Esophagus squamous epithelium (tissue), 5 donors: ENCODE measurements around the gene WNK2. TPM values are rescaled to one million over a fixed set of nuclear protein-coding genes. Genes with fewer than 3 reads are reported as not detected.

Experiments used
- DNase-seq: peaks from one replicate; lab custom pipeline; 2025; lab: John Stamatoyannopoulos, UW
- H3K27ac ChIP-seq, 4 donors: fragments of 200-600 bp; sonication (generic); one replicate each; pipeline ENCODE4 v1.5.1; 2016 to 2019; ENCODE audit warnings: mild to moderate bottlenecking in 1 of 4
- H3K27me3 ChIP-seq, 4 donors: fragments of 200-600 bp; sonication (generic); 1 replicate in 3 of 4; 2 replicates in 1 of 4; pipeline versions ENCODE4 v1.5.1 to v1.6.0; 2017 to 2021; ENCODE audit warnings: antibody characterized with exemption in 1 of 4
- H3K36me3 ChIP-seq, 3 donors: fragments of 200-600 bp; sonication (generic); one replicate each; pipeline ENCODE4 v1.5.1; 2016 to 2019
- H3K4me1 ChIP-seq, 3 donors: fragments of 200-600 bp; sonication (generic); one replicate each; pipeline ENCODE4 v1.5.1; 2017 to 2019
- H3K4me3 ChIP-seq, 4 donors: fragments of 200-600 bp; sonication (generic); 1 replicate in 3 of 4; 2 replicates in 1 of 4; pipeline ENCODE4 v1.5.1; 2016 to 2019; ENCODE audit warnings: mild to moderate bottlenecking in 2 of 4, moderate library complexity in 1 of 4
- H3K9me3 ChIP-seq, 3 donors: fragments of 200-600 bp; sonication (generic); one replicate each; pipeline ENCODE4 v1.5.1; 2016 to 2019
- POLR2A ChIP-seq, 4 donors: fragments of 450-650 bp; IDR thresholded peaks; one replicate each; pipeline ENCODE4 v1.6.1; 2017; ENCODE audit warnings: antibody characterized with exemption in 4 of 4, mild to moderate bottlenecking in 4 of 4, moderate library complexity in 3 of 4
- WGBS, 2 donors: methylation state at CpG; one replicate each; pipeline ENCODE4 v1.1.5; 2018; 5-methylcytosine and 5-hydroxymethylcytosine counted together
- intact Hi-C: fragments of 100-400 bp; cut with DNase I; formaldehyde crosslinking; loops from one replicate; pipeline ENCODE4 v1.15.0; 2022
- total RNA-seq, 4 donors: library from RNA; depleted of rRNA; stranded (reverse); fragments of >200 nt; gene quantifications; one replicate each; pipeline ENCODE4 v1.1.0, GENCODE V29; 2016
- TF ChIP-seq, protein P1 (sequence below), 6 experiments: fragments of 450-650 bp in 4 of 6; fragments of 200-600 bp in 2 of 6; sonication (generic) in 2 of 6; IDR thresholded peaks; one replicate each; pipeline ENCODE4 v1.5.1; 2016 to 2019; ENCODE audit warnings: antibody characterized with exemption in 6 of 6, mild to moderate bottlenecking in 4 of 6, moderate library complexity in 4 of 6
- donor health status: DM: yes; HTN: yes; CAD: no.

Gene WNK2
- total RNA-seq, 4 donors from 2014 or later = 0.40 to 8.8 (median 5.2) TPM

GRCh38 chr9:93288891-93289883, 105.2 kb downstream of the WNK2 start:
- intact Hi-C loops = no loop called here
- no peaks in the 10 kb centered on the region for H3K9me3 ChIP-seq
- no peak for TF ChIP-seq POLR2A (IDR thresholded peaks at IDR 0.05)
- 57 to 68% methylated on average over 1 to 5 of the region's 32 CpGs for WGBS, 2 donors
- no peaks in the 10 kb centered on the region for H3K4me1 ChIP-seq
- no peak overlapping the region for H3K27ac ChIP-seq
- peaks cover 0 to 28% (median 0%) of the 10 kb centered on the region in 4 donors for H3K27me3 ChIP-seq
- H3K4me3 ChIP-seq = no peak overlapping the region
- DNase-seq = no peak
- H3K36me3 ChIP-seq = no peaks in the 10 kb centered on the region

DNA sequence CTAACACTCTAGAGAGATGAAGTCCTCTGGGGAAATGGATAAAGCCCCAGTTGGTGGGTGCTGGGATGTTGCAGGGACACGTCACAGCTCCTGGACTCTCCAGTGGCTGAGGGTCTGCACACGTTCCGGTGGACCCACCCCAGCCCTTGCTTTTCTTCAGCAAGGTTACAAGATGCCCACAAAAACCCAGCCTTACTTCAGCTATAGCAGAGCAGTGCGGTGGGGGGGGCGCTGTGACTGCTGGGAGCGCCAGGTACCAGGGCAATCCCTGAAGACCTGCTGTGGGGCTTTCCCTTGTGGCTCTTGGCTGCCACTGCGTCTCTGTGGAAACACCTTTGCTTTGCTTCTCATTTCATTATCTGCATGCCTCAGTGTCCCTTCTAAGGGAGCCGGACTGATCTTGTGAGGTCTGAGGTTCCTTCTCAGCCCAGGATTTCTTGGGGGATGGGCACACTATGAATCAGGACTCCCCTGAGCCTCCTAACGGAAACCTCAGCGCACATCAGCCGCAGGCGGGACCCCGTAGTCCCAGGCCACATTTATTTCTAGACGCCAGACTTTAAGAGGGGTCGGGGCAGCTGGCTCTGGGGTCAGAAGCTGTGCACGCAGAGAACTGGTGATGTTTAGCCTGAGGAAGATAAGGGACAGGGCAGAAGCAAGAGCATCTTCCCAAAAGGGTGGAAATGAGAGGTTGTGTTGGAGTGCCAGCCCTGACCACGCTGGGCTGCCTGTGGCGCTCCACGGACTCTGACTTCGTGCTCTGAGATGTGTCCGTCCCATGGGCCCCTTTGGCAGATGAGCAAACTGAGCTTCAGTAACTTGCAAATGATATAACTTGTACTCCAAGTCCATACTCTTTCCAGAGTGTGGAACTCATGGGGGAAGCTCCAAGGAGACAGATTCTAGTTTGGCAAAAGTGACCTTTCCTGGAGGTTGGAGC, 106.8 kb downstream of the WNK2 start:
- Histone ChIP-seq H3K9me3 (no peaks in the 10 kb centered on the region), H3K27ac (no peak overlapping the region), H3K27me3 (peaks cover 0 to 39% (median 0%) of the 10 kb centered on the region in 4 donors), H3K4me3 (no peak overlapping the region), H3K36me3 (no peaks in the 10 kb centered on the region), H3K4me1 (no peaks in the 10 kb centered on the region)
- DNase-seq = no peak
- intact Hi-C loops = no loop called here
- TF ChIP-seq, protein P1, sequence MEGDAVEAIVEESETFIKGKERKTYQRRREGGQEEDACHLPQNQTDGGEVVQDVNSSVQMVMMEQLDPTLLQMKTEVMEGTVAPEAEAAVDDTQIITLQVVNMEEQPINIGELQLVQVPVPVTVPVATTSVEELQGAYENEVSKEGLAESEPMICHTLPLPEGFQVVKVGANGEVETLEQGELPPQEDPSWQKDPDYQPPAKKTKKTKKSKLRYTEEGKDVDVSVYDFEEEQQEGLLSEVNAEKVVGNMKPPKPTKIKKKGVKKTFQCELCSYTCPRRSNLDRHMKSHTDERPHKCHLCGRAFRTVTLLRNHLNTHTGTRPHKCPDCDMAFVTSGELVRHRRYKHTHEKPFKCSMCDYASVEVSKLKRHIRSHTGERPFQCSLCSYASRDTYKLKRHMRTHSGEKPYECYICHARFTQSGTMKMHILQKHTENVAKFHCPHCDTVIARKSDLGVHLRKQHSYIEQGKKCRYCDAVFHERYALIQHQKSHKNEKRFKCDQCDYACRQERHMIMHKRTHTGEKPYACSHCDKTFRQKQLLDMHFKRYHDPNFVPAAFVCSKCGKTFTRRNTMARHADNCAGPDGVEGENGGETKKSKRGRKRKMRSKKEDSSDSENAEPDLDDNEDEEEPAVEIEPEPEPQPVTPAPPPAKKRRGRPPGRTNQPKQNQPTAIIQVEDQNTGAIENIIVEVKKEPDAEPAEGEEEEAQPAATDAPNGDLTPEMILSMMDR (IDR thresholded peaks at IDR 0.05) = no peak
- no peak for TF ChIP-seq POLR2A (IDR thresholded peaks at IDR 0.05)
- 63 to 85% methylated on average over 15 to 19 of the region's 21 CpGs for WGBS, 2 donors

DNA sequence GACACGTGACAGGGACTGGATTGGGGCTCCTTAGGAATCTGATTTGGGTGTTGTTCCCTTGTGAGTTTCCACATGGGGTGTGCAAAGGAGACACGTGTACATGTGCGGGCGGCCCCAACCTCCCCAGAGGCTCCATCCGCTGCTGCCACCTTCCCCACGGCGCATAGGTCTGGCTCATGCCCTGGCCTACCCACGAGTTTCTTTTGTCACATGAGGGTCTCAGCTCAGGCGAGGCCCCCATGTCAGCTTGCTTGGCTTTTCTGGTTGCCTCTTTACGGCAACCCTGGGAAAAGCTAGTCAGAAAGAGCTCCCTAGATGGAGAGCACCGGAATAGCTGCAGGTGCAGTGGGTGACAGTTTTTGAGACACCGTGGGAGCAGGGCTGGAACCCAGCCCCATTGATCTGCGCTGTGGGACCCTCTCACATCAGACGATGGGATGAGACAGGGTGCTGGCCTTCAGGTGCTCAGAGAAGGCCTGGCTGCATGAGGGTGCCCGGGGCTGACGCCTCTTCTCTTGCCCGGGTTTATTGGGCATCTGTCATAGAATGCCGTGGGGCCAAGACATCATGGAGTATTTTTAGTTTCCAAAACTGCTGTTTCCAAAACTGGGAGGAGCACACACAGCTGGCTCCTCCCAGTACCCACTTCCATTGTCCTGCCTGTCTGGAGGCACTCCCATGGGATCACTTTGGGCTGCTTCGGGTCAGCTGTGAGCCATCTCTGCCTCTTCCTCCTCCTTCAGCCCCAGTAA, 107.8 kb downstream of the WNK2 start:
- Histone ChIP-seq H3K4me3 (no peak overlapping the region), H3K9me3 (no peaks in the 10 kb centered on the region), H3K27ac (no peak overlapping the region), H3K27me3 (peaks cover 0 to 43% (median 0%) of the 10 kb centered on the region in 4 donors), H3K36me3 (no peaks in the 10 kb centered on the region), H3K4me1 (no peaks in the 10 kb centered on the region)
- no peak for TF ChIP-seq POLR2A (IDR thresholded peaks at IDR 0.05)
- TF ChIP-seq, protein P1 (IDR thresholded peaks at IDR 0.05) = no peak
- intact Hi-C loops = no loop called here
- no peak for DNase-seq
- WGBS, 2 donors = 55 to 61% methylated on average over 6 to 9 of the region's 19 CpGs

- intact Hi-C loops = no loop called here
- no peak for DNase-seq
- Histone ChIP-seq H3K9me3 (no peaks in the 10 kb centered on the region), H3K4me3 (no peak overlapping the region), H3K4me1 (no peaks in the 10 kb centered on the region), H3K27ac (no peak overlapping the region), H3K36me3 (no peaks in the 10 kb centered on the region), H3K27me3 (peaks cover 0 to 48% (median 0%) of the 10 kb centered on the region in 4 donors)
- no peak for TF ChIP-seq POLR2A (IDR thresholded peaks at IDR 0.05)
- TF ChIP-seq, protein P1 (IDR thresholded peaks at IDR 0.05) = no peak
- 93% methylated on average over 3 of the region's 10 CpGs; no CpG with 5 or more reads in 1 of the 2 donors for WGBS, 2 donors
Observed at GRCh38 chr9:93292288-93292615, 108.3 kb downstream of the WNK2 start.
